Osteoblast (primary cell): ENCODE data around the gene SORCS3. TPM values are rescaled to one million over a fixed set of nuclear protein-coding genes. Genes with fewer than 3 reads are reported as not detected.

Experiments used
- DNase-seq: peaks from one replicate; pipeline ENCODE4 v3.0.0; 2011; ENCODE audit warnings: low spot score, mixed read lengths; ENCODE audit not compliant: insufficient read length; ENCODE audit errors: missing footprints
- H2AFZ ChIP-seq: 2 replicates; pipeline ENCODE4 v1.6.0; 2011; ENCODE audit warnings: mild to moderate bottlenecking, low read length
- H3K27ac ChIP-seq: 2 replicates; pipeline ENCODE4 v1.5.1; 2011; ENCODE audit warnings: mild to moderate bottlenecking, low read depth, low read length, moderate library complexity
- H3K27me3 ChIP-seq: 2 replicates; pipeline ENCODE4 v1.6.0; 2012; ENCODE audit warnings: mild to moderate bottlenecking, control low read depth, inconsistent platforms, low read length, moderate library complexity; ENCODE audit not compliant: insufficient read depth
- H3K36me3 ChIP-seq: 2 replicates; pipeline ENCODE4 v1.5.1; 2011; ENCODE audit warnings: mild to moderate bottlenecking, low read length, control low read depth, moderate library complexity; ENCODE audit not compliant: insufficient read depth
- H3K4me1 ChIP-seq: 2 replicates; pipeline ENCODE4 v1.5.1; 2011; ENCODE audit warnings: mild to moderate bottlenecking, low read length, control low read depth, moderate library complexity; ENCODE audit not compliant: insufficient read depth
- H3K4me2 ChIP-seq: 2 replicates; pipeline ENCODE4 v1.6.0; 2011; ENCODE audit warnings: mild to moderate bottlenecking, low read length; ENCODE audit not compliant: insufficient read depth
- H3K4me3 ChIP-seq: fragments of 200-600 bp; sonication (generic); 3 replicates; pipeline ENCODE4 v1.5.1; 2012; ENCODE audit warnings: mild to moderate bottlenecking, low read length, inconsistent platforms; ENCODE audit not compliant: insufficient read depth
- H3K79me2 ChIP-seq: 2 replicates; pipeline ENCODE4 v1.6.0; 2012; ENCODE audit warnings: mild to moderate bottlenecking, low read length, control low read depth, inconsistent platforms; ENCODE audit not compliant: insufficient read depth
- H3K9me3 ChIP-seq: 2 replicates; pipeline ENCODE4 v1.5.1; 2011; ENCODE audit warnings: low read depth, low read length, control low read depth
- H4K20me1 ChIP-seq: 2 replicates; pipeline ENCODE4 v1.6.0; 2012; ENCODE audit warnings: mild to moderate bottlenecking, low read length, control low read depth; ENCODE audit not compliant: insufficient read depth
- total RNA-seq: library from RNA; depleted of rRNA; stranded (reverse); fragments of >200 nt; gene quantifications from 2 replicates; pipeline ENCODE4 v1.2.3, GENCODE V29; 2012
- TF ChIP-seq, protein P1 (sequence below): IDR thresholded peaks from 2 replicates; pipeline ENCODE4 v1.5.1; 2011; ENCODE audit warnings: mild to moderate bottlenecking, low read depth, low read length, moderate library complexity; ENCODE audit errors: extremely low read depth

SORCS3 gene
- total RNA-seq, 1 donor: not detected

DNA sequence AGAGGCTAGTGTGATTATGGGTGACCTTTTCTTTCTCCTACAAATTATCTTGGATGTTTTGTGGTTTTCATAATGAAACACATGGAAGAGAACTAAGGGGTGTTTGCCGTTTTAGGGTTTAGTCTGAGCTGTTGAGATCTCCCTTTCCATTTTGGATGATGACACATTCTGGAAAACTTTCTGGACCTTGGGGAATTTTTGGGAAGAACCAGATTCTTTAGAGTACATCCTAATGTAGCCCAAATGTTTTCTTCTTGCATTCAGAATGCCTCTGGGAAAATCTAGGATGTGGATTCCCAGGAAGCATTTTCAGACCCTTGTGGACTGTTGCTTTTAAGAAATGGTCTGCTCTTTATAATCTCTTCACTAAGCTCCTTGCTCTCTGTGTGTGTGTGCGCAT, 165.7 kb downstream of the SORCS3 start:
- no peak for DNase-seq
- no peaks in the 10 kb centered on the region for H4K20me1 ChIP-seq
- H3K27ac ChIP-seq: no peak overlapping the region
- no peak overlapping the region for H2AFZ ChIP-seq
- H3K4me1 ChIP-seq: no peaks in the 10 kb centered on the region
- TF ChIP-seq, protein P1, sequence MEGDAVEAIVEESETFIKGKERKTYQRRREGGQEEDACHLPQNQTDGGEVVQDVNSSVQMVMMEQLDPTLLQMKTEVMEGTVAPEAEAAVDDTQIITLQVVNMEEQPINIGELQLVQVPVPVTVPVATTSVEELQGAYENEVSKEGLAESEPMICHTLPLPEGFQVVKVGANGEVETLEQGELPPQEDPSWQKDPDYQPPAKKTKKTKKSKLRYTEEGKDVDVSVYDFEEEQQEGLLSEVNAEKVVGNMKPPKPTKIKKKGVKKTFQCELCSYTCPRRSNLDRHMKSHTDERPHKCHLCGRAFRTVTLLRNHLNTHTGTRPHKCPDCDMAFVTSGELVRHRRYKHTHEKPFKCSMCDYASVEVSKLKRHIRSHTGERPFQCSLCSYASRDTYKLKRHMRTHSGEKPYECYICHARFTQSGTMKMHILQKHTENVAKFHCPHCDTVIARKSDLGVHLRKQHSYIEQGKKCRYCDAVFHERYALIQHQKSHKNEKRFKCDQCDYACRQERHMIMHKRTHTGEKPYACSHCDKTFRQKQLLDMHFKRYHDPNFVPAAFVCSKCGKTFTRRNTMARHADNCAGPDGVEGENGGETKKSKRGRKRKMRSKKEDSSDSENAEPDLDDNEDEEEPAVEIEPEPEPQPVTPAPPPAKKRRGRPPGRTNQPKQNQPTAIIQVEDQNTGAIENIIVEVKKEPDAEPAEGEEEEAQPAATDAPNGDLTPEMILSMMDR: no peak
- H3K27me3 ChIP-seq: no peaks in the 10 kb centered on the region
- H3K36me3 ChIP-seq: no peaks in the 10 kb centered on the region
- H3K4me3 ChIP-seq: no peak overlapping the region
- no peaks in the 10 kb centered on the region for H3K79me2 ChIP-seq
- peaks cover 5% of the 10 kb centered on the region for H3K9me3 ChIP-seq
- no peak overlapping the region for H3K4me2 ChIP-seq

DNA sequence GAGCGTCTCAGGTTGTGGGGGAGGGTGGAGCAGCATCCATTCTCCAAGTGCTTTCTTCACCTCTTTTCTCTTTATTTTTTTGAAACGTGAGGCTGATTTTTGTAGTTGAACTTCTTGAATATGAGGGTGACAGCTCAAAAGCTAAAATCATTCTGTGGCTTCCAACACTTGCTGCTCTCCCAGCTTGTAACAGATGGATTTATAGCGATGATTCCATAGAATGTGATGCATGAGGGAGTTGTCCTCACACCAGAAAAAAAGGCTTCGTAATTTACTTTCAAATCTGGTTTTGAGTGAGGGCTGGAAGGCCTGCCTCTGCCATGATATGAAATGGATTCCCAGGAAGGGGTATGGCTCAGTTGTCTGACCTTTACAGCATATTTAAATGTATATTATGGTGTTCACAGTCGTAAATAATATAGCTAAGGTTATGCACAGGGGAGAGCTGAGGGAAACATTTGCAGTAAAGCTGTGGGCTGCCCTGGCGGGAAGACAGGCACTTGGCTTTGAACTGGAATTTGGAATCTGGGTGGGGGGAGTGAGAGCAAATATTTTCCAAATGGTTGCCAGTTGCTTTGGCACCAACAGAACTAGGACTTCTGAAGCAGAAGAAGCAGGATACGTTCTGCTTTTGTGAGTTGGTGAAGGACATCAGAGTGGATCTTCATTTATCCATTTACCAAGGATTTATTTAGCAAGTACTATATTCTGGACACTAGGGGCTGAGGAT, 166.7 kb downstream of the SORCS3 start:
- no peak overlapping the region for H3K4me2 ChIP-seq
- H2AFZ ChIP-seq: no peak overlapping the region
- no peak overlapping the region for H3K4me3 ChIP-seq
- no peaks in the 10 kb centered on the region for H3K36me3 ChIP-seq
- no peaks in the 10 kb centered on the region for H3K79me2 ChIP-seq
- DNase-seq: no peak
- H3K27me3 ChIP-seq: no peaks in the 10 kb centered on the region
- H3K4me1 ChIP-seq: no peaks in the 10 kb centered on the region
- H3K9me3 ChIP-seq: peaks cover 5% of the 10 kb centered on the region
- H3K27ac ChIP-seq: no peak overlapping the region
- no peaks in the 10 kb centered on the region for H4K20me1 ChIP-seq
- TF ChIP-seq, protein P1: no peak

DNA sequence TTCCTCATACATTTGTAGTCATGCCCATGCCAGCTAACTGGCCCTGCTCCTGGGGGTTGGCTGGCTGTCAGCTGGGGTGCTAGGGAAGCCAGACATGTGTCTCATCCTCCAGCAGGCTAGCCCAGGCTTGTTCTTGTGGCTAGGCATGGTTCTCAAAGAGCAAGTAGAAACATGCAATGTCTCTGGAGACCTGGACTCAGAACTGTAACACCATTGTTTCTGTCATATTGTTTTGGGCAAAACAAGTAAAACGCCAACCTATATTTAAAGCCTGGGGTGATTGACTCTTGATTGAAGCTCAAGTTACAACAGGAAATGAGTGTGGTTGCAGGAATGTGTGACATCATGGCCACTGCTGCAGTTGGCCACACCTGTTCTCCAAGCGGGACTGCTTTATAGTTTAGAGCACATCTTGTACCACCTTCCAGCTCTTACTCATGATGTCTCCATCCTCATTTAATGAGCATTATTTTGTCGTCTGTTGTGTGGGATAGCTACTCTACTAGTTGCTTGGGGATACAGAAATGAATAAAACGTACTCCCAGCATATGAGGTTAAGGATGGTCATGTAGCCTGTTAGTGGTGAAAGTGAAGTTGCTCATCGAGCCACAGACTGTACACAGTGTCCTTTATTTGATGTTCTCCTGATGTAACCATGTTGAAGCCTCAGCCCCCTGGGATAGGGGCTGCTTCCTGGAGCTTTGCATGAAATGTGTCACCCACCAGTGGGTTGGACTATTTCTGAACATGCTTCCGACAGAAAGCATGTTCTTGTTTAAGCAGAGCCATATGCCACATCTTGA, 168.4 kb downstream of the SORCS3 start:
- Histone ChIP-seq H3K79me2 (no peaks in the 10 kb centered on the region), H3K27ac (no peak overlapping the region), H4K20me1 (no peaks in the 10 kb centered on the region), H3K4me2 (no peak overlapping the region), H3K4me1 (no peaks in the 10 kb centered on the region), H3K9me3 (peaks cover 5% of the 10 kb centered on the region), H3K36me3 (no peaks in the 10 kb centered on the region), H3K27me3 (no peaks in the 10 kb centered on the region), H2AFZ (no peak overlapping the region), H3K4me3 (no peak overlapping the region)
- DNase-seq: no peak
- TF ChIP-seq, protein P1: no peak

DNA sequence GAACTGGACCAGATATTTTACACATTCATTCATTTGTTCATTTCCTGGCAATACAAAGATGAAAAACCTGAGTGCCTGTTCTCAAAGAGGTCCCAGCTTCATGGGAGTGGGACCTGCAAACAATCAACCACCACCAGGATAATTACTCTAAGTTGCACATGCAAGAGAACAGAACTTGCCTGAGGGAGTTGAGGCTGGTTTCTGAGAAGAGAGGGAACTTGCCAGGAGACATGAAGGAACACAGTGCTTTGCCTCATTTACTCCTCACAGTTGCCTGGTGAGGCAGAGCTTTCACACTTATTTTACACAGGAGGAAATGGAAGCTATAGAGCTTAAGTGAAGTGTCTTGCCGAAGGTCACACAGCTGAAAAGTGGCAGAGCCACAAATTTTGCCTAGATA, 170.1 kb downstream of the SORCS3 start:
- no peak overlapping the region for H3K4me2 ChIP-seq
- H3K4me1 ChIP-seq: no peaks in the 10 kb centered on the region
- TF ChIP-seq, protein P1: no peak
- H3K4me3 ChIP-seq: no peak overlapping the region
- H3K79me2 ChIP-seq: no peaks in the 10 kb centered on the region
- no peak overlapping the region for H2AFZ ChIP-seq
- H3K27me3 ChIP-seq: no peaks in the 10 kb centered on the region
- H4K20me1 ChIP-seq: no peaks in the 10 kb centered on the region
- H3K27ac ChIP-seq: no peak overlapping the region
- H3K36me3 ChIP-seq: no peaks in the 10 kb centered on the region
- DNase-seq: no peak
- H3K9me3 ChIP-seq: peaks cover 3% of the 10 kb centered on the region
